Spleen (tissue), 7 donors: Measurements from ENCODE around the gene RAPGEF3.

Experiments
- CTCF ChIP-seq, 11 experiments: fragments of 200-600 bp in 7 of 11; fragments of 450-650 bp in 4 of 11; sonication (generic) in 4 of 11; IDR thresholded peaks in 8 of 11; conservative IDR thresholded peaks in 3 of 11; 1 replicate in 7 of 11; 2 replicates in 4 of 11; pipeline versions ENCODE4 v1.4.0 to v1.8.0; 2016 to 2021; ENCODE audit warnings: antibody characterized with exemption in 11 of 11, inconsistent platforms in 4 of 11, mild to moderate bottlenecking in 1 of 11
- POLR2A ChIP-seq, 3 donors: fragments of 450-650 bp; IDR thresholded peaks; one replicate each; pipeline ENCODE4 v1.5.1; 2017; ENCODE audit warnings: antibody characterized with exemption in 3 of 3, mild to moderate bottlenecking in 1 of 3
- POLR2AphosphoS5 ChIP-seq, 3 donors: sonication (generic); formaldehyde crosslinking; IDR thresholded peaks; one replicate each; pipeline ENCODE4 v1.5.1; 2017; ENCODE audit warnings: antibody characterized with exemption in 3 of 3
- donor health status: DM: no; HTN: no; CAD: no; lungs with moderate emphysema.
- donor health status: DM: no; HTN: no; CAD: no.
- donor health status: DM: no; HTN: no; CAD: no.

- TF ChIP-seq CTCF (IDR thresholded peaks at IDR 0.05 in 8 of 11, conservative IDR thresholded peaks at IDR 0.05 in 3 of 11): no peak
- TF ChIP-seq POLR2A (IDR thresholded peaks at IDR 0.05): no peak
- no peak for TF ChIP-seq POLR2AphosphoS5 (IDR thresholded peaks at IDR 0.05)
Measured at GRCh38 chr12:47731723-47732122, 27.0 kb downstream of the RAPGEF3 start.
